Stimulated activated CD8-positive, alpha-beta memory T cell treated with anti-CD3 and anti-CD28 coated beads, Interleukin-15, amount 100 ng/mL, for 24 hours (primary cell): ENCODE data around the gene BMERB1.
"Not testable (repeated sequence)": the region's sequence is repeated elsewhere in the genome, so short reads cannot be mapped to it uniquely, and the experiment has no call there.

ENCODE experiments used
- DNase-seq: peaks from one replicate; pipeline ENCODE4 v3.0.0-alpha.2; 2020; ENCODE audit warnings: low read depth

BMERB1 gene

DNA sequence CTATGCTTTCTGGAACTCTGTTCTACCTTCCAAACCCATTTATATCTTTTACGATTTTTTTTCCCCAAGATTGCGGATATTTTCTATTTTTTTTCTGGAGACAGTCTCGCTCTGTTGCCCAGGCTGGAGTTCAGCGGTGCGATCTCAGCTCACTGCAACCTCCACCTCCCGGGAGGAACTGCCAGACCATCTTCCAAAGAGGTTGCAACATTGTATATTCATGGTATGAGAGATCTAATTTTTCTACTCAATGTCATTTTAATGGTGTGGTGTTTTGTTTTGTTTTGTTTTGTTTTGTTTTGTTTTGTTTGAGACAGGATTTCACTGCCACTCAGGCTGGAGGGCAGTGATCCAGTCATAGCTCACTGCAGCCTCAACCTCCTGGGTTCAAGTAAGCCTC, 8.5 kb upstream of the BMERB1 start:
- DNase-seq, result no peak

GRCh38 chr16:15426796-15427195, 7.6 kb upstream of the BMERB1 start:
- no peak for DNase-seq

- DNase-seq, result peak; percentile 10
Measured at GRCh38 chr16:15427648-15428239, 6.6 kb upstream of the BMERB1 start.

GRCh38 chr16:15430884-15431283, 3.5 kb upstream of the BMERB1 start:
- not testable (repeated sequence) for DNase-seq

DNA sequence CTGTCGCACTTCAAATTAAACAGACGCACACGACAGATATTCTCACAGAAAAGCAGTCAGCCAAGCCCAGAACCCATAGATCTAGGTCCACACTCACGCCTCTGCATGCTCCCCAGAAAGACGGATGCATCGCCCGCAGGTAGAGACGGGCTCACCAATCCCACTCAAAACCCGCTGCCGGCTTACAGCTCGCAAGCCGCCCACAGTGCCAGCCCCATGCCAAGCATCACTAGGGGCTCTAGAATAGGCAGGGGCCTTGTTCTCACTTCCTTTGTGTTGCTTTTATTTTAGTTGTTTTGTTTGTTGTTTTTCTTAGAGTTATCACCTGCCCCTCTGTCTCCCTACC, 336 bp upstream of the BMERB1 start:
- no peak for DNase-seq

DNA sequence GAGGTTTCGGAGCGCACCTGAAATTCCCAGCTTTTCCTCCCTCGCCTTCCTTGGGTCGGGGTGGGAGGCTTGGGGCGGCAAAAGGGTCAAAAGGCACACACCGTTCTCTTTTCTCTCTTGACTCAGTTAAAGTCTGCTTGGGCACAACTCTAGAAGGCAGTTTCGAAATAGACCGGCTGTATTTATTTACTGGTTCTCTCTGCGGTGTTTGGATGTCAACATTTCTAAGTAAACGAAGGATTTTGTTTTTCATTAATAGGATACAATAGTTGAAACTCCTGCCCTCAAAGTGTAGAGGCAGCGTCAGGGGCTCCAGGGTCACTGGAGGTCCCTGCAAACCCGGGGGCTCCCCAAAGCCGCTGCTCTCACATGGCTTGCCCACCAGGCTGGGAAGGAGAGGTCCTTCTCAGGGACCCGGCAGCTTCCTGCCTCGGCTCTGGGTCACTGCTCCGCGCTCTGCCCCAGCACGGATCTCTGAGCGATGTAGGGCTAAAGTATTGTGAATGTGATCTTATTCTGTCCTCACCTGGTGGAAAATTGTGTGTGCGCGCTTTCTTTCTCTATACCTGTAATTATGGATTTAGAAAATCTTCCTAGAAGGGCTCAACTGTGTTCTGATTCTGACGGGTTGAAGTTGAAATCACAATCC, 952 bp downstream of the BMERB1 start:
- DNase-seq, result no peak

DNA sequence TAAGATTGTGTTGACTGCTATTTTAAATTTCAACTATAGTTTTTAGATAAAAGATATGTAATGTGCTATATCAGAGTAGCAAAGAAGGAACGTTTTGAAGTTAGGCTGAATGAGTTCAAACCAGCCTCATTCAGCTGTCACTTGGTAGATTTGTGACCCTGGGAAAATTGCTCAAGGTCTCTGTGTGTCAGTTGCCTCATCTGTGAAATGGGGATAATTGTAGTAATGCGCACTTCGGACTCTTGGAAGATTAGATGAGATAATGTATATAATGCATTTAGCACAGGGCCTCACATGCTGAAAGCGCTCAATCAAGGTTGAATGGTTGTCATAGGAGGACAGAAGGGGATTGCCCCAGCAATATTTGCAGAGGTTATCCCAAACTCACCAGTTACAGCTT, 4.7 kb downstream of the BMERB1 start:
- no peak for DNase-seq

DNA sequence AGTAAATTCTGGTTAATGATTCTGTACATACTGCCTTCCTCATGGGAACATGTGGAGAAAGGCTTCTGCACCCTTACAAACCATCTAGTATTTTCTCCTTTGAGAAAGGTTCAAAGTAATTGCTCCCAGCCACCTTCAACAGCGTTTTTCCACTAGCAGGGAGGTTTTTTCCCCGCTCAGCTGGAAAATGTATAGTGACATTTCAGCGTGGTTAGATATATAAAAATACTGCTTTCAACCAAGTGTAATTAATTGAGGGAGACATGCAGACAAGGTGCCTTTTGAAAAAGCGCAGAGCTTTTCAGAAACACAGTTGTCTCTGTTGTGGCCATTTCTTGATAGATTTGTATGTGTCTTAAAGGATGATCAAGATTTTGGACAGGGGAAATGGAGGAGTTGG, 5.1 kb downstream of the BMERB1 start:
- DNase-seq, result no peak

DNA sequence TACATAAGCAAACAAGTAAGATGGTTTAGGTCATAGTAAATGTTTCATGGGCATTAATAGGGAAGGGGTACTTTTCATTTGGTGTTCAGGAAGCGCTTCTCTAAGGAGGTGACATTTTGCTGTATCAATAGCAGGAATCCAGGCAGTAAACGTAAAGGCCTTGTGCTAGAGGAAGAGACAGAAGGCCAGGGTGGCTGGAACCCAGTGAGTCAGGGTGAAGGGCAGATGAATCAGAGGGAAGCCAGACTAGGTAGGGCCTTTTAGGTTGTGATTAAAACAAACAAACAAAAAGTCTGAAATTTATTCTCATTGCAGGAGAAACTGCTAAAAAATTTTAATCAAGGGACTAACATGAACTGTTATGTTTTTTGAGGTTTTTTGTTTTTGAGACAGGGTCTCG, 6.5 kb downstream of the BMERB1 start:
- DNase-seq, result no peak

DNA sequence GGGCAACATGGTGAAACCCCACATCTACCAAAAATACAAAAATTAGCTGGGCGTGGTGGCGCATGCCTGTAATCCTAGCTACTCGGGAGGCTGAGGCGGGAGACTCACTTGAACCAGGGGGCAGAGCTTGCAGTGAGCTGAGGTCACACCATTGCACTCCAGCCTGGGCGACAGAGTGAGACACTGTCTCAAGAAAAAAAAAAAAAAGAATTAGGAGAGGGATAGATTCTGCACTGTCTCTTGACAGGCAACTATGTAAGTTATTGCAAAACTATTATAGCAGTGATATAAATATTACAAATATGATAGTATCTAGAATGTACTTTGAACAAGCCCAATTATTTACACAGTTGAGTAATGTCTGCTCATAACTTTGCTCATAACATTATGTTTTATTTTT, 7.8 kb downstream of the BMERB1 start:
- DNase-seq, result not testable (repeated sequence)

GRCh38 chr16:15443753-15444152, 9.4 kb downstream of the BMERB1 start:
- DNase-seq, result no peak

DNA sequence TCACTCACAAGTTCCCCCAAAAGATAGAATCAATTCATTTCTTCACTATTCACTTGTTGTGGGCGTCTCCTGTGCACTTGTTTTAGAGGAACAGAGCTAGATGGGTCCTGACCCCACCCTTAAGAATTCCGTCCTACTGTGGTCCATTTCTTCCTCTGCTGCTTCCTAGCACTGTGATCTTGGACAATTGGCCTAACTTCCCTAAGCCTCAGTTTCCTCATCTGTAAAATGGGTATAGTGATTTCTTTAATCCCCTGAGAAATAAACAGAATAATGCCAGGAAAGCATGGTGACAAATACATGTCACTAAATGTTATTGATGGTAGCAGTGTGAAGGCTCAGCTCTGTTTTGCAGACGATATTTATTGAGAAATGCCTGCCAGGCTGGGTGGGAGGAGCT, 9.9 kb downstream of the BMERB1 start:
- no peak for DNase-seq

- DNase-seq, result no peak
Measured at GRCh38 chr16:15445450-15445849, 11.1 kb downstream of the BMERB1 start.

GRCh38 chr16:15446901-15447300, 12.5 kb downstream of the BMERB1 start:
- DNase-seq, result no peak

DNA sequence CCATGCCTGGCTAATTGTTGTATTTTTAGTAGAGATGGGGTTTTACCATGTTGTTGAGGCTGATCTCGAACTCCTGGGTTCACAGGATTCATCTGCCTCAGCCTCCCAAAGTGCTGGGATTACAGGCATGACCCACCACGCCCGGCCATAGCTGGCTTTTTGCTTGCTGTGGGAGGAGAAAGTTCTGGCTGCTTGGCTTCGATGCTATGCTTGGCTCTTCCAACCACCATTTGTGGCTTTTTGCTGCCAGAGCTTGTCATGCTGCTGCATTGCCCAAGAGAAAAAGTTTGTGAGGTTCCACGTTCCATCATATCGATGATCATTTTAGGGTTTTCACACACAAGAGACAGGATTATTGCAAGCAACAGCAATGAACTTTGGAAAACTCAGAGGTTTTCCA, 16.2 kb downstream of the BMERB1 start:
- DNase-seq, result no peak

DNA sequence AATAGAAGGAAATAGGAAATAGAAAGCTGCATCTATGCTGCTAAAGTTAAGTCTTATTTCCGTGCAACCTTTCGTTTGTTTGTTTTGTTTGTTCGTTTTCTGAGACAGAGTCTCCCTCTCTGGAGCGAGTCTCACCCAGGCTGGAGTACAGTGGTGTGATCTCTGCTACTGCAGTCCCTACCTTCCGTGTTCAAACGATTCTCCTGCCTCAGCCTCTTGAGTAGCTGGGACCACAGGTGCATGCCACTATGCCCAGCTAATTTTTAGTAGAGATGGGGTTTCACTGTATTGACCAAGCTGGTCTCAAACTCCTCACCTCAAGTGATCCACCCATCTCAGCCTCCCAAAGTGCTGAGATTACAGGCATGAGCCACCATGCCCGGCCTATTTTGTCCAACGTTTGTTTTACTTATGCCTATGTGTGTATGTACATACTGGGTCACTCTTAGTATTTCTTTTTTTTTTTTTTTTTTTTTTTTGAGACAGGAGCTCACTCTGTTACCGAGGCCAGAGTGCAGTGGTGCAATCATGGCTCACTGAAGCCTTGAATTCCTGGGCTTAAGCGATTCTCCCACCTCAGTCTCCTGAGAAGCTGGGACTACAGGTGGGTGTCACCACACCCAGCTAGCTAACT, 16.8 kb downstream of the BMERB1 start:
- no peak for DNase-seq

DNA sequence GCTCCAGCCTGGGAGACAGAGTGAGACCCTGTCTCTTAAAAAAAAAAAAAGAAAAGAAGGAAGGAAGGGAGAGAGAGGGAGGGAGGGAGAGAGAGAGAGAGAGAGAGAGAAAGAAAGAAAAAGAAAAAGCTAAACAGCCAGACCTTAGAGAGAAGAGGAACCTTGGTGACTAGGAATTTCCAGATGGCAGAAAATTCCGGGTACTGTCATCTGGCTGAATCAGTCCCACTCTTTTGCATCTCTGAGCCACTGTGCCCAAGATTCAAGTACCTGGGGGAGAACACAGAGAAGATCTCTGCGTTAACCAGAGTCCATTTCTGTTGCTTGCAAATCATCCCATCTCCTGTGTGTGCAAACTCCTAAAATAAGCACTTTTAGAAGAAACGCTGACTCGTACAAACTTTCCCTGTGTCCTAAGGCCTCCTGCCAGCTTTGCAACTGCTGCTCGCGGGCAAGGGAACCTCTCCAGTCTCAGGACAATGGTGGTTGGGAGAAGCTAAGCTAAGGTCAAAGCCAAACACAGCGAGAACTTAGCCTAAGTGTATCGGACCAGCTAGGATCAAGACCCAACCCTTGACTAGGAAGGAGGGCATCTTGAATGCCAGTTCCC, 18.0 kb downstream of the BMERB1 start:
- DNase-seq, result no peak

- not testable (repeated sequence) for DNase-seq
Measured at GRCh38 chr16:15453296-15453695, 18.9 kb downstream of the BMERB1 start.

- not testable (repeated sequence) for DNase-seq
Measured at GRCh38 chr16:15454933-15455332, 20.5 kb downstream of the BMERB1 start.

GRCh38 chr16:15457400-15457799, 23.0 kb downstream of the BMERB1 start:
- no peak for DNase-seq

GRCh38 chr16:15457958-15458357, 23.6 kb downstream of the BMERB1 start:
- DNase-seq, result no peak

DNA sequence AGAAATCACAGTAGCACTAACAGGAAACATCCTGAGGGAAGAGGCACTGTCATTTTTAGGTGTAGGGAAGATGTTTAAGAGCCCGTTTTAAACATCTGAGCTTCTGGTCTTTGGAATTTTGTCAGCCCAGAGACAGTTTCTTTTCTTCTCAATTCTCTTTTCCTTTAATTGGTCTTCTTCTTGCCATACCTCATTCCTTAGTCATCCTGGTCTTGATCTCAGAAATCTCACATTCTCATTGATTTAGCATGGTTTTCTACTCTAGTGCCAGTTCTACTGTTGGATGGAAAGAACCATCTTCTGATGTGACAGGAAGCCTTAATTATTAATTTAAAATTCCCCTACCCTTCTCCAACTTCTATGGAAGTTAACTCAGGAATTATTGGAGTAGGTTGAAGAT, 25.4 kb downstream of the BMERB1 start:
- DNase-seq, result no peak

DNA sequence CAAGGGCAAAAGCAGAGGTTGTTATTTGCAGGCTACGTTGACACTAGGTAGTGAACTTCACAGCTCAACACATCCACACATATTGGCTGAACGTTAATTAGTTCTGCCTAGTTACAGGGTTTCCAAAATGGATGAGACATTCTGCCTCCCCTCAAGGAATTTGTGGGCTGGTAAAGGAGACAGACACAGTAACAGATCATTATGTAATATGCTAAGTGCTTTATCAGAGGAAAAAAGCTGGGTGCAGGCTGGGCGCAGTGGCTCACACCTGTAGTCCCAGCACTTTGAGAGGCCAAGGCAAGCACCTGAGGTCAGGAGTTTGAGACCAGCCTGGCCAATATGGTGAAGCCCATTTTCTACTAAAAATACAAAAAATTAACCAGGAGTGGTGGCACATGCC, 26.2 kb downstream of the BMERB1 start:
- no peak for DNase-seq
